HTR-8/SVneo (cell line): Measurements from ENCODE around the gene ZNF837.

Experiments used
- DNase-seq: peaks from one replicate; pipeline ENCODE4 v3.0.0; 2011; ENCODE audit warnings: low spot score, mixed read lengths; ENCODE audit not compliant: insufficient read length
- FAIRE-seq: peaks from 2 replicates; lab custom pipeline; 2011; peaks lifted over from hg19 to GRCh38; lab: Jason Lieb, UNC

The ZNF837 gene

DNA sequence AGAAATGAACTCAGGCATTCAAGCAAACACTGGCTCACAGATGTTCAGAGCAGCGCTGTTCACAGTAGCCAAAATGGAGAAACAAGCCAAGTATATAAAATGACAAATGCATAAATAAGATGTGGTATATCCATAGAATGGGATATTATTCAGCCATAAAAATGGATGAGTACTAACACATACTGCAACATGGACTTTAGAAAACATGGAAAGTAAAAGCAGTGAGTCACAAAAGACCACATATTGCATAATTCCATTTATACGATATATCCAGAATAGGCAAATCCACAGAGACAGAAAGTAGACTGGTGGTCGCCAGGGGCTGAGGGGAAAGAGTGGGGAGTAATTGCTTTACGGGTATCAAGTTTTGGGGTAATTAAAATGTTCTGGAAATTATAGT, 6.6 kb downstream of the ZNF837 start:
- no peak for DNase-seq
- FAIRE-seq = no peak

DNA sequence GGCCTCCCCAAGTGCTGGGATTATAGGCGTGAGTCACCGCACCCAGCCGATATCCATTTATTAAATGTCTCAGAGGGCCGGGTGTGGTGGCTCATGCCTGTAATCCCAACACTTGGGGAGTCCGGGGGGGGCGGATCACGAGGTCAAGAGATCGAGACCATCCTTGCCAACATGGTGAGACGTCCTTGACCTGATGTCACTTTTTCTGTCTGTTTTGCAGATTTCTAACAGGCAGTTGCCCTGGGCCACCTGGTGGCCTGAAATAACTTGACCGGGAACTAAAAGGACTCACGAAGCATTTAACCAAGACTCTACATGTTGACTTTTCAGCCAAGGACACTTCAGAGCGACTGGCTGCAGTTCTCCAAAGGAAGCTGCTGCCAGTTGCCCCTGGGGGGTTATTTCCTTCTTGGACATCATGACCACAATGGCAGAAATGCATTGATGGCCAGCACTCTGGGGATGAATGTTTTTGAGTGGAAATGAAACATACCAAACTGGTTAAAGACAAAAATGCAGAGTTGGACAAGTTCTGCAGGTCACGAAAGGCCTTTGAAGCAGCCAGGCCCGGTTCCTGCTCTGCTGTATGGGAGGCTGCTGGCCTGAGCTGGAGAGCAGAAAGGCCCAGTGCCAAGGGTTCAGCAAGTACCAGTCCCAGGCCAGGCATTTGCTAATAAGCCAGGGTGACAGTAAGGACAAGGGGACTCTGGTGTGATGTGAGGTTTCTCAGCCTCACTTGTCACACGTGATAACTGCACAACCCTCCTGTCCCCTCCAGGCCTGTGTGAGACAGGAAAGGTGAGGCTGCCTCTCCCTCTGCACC, 8.3 kb downstream of the ZNF837 start:
- DNase-seq (no peak), FAIRE-seq (no peak)

DNA sequence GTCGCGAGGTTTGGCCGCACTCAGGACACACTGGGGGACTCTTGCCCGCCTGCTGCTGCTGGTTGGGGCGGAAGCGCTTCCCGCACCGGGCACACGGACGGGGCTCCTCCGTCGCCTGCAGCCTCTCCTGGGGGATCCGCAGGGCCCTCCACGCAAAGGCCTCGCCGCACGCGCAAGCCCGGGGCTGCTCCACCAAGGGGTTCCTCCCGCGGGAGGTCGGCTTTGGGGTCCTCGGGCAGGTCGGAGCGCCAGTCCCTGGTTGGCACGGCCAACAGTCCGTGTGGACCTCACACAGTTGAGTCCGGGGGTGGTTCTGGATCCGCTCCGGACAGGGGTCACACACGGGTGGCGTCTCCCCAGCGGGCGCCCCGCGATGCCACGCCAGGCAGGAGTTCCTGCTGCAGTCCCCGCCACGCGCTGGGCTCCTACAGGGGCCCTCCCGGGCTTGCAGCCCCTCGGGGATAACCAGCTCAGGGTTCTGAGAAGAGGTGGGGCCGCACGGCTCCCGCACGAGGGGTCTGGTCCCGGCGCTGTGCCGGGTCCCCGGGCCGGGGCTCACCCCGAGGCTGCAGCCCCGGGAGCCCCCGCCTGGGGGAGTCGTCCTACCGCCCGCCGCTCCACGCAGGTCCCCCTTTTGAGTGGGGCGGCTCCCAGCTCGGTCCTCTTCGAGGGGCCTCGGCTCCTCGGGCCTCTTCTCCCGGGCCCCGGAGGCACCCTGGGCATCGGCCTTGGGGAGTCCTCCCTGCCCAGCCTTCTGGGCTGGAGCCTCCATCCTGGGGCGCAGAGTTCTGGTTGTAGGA, 12.1 kb downstream of the ZNF837 start:
- FAIRE-seq (no peak), DNase-seq (no peak)

DNA sequence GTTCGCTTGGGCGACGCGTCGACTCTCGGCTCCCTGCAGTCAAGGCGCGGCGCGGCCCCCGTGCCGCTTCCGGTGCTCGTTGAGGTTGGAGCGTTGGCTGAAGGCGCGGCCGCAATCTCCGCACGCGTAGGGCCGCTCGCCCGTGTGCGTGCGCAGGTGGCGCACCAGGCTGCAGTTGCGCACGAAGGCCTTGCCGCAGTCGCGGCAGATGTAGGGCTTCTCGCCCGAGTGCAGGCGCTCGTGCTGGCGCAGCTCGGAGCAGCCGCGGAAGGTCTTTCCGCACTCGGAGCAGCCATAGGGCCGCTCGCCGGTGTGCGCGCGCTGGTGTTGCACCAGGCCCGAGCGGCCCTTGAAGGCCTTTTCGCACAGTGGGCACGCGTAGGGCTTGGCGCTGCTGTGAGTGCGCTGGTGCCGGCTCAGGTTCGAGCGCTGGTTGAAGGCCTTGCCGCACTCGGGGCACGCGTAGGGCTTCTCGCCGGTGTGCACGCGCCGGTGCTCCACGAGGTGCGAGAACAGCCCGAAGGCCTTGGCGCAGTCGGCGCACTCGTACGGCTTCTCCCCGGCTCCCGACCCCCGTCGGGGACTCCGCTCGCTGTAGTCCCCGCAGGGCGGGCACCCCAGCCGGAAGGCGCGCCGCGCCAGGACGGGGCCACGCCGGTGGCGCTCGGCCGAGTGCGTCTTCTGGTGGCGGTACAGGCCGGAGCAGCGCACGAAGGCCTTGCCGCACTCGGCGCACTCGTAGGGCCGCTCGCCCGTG, 13.0 kb downstream of the ZNF837 start:
- no peak for DNase-seq
- no peak for FAIRE-seq

DNA sequence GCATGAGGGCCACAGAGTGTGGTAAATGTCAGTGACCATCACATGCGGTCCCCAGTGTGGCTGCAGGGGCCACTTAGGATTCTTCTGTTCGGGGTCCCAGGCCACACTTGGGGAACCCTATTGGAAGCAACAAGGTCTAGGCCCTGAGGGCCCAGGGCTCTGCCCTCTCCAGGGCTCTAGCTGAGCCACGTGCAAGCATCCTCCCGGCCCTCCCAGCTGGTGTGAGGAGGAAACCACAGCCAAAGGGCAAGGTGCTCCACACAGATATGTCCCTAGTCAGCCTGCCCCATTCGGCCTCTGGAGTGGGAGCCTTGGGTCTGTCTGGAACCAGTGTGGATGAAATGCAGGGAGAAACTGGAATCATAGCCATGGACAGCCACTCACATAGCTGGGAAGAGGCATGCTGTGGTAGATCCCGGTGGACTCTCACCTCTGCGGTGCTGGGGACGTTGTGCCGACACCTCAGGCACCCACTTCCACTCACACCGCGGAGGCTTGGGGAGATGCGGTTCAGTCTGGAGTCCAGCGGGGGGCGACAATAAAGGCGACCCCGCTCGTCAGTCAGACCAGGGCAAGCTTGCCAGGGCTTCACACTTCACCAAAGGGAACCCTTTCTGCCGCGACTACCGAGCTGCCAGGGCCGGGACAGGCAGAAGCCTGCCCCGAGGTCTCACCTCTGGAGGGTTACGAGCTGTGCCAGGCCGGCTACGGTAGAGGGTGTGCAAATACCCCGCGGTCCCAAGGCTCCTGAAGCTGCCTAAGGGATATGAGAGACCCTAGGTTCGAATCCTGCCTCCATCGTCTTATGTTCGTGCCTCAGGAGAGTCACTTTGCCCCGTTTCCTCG, 14.0 kb downstream of the ZNF837 start:
- DNase-seq (no peak), FAIRE-seq (no peak)

DNA sequence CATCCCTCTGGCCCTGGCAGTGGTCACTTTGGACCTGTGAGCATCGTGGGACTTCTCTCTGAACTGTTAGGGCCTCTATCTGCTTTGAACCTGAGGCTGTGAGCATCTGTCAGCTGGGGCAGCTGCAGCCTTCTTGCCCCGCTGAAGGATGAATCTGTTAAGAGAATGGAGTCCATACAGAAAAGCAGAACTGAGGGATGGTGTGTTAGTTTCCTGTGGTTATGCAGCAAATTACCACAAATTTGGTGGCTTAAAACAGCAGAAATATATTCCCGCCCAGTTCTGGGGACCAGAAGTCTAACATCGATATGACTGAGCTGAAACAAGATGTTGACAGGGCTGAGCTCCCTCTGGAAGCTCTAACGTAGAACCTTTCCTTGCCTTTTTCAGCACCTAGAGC, 16.7 kb downstream of the ZNF837 start:
- DNase-seq (no peak), FAIRE-seq (peak; percentile 33)

DNA sequence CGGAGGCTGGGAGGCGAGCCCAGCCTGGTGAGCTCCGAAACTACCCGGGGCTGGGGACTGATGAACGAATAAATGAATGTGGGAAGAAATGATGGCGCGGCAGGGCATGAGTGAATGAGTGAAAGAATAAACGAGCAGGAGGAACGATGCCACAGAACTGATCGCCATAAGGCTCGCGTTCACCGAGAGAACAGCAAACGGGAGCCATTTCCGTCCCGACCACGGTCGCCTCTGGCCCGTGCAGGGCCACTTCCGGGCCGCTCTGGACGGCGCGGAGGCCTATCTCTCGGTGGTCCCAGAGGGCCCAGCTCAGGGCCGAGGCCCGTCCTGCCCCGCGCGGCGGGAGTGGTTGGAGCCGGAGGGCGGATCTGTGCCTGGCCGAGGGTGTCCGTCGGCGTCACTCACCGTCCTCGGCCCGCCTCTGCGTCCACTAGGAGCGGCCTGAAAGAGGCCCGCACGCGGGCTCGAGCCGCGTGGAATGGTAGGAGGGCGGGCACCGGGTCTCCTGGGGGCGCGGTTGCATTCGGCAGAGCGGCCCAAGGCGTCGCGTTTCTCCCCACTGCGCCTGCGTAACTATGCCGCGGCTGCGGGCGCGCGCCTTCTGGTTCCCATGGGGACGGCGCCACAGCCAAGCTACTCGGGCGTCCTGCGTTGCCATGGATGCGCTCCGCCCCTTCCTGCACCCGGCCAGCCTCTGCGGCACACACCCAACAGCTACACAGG, 18.4 kb downstream of the ZNF837 start, which contains the start of gene ZNF497:
ZNF497 (minus strand) TSS at position 480 of the 723 bp plus-strand sequence. CDS start 5,116 bp downstream, outside the sequence.
- peak; percentile 97 for FAIRE-seq

DNA sequence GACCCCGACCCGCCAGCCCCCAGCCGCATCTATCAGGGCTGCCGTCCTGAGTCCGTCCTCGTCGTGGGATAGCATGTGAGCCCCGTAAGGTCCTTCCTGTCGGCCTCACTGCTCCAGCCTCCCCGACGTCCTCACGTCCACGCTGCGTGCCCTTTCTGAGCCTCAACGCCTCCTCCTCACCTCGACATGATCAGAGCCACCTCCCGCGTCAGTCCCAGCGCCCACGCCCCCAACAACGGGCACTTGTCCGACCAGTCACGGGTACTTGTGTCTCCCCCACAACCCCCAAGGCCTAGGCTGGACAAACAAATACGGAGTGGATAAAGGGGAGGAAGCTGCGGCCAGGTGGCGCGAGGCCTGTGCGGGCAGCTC, 18.9 kb downstream of the ZNF837 start:
- peak; percentile 20 for FAIRE-seq
- peak; percentile 47 for DNase-seq

More for the DNA sequence above, 18.4 kb downstream of the ZNF837 start, which contains the start of gene ZNF497:
- peak; percentile 96 for DNase-seq

DNA sequence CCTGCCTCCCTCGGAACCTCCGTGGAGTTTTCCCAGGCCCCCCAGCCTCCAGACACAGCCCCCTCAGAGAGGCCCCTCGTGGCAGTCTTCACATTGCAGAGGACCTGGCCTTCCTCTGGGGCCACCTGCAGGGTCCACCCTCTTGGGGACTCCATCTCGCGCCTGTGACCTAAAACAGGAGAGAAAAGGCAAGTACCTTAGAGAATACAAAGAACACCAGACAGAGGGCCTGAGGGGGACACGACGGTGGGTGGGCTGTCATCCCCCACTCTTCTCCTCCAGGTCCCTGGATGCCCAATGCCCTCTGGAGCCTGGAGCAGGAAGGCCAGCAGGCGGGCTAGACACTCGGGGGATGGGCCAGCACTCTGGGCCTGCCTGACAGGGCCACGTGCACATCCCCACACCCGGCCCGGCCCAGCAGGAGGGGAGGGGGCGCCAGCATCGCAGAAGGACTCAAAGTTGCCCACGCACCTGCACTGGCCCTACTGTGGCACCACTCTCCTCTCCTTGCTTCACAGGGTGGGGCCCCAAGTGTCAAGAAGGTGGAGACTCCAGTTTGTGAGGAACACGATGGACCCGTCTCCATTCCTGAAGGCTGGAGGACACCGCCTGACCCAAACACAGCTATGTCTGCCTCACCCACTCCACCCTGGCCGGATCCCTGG, 23.2 kb downstream of the ZNF837 start:
- DNase-seq (no peak), FAIRE-seq (no peak)

DNA sequence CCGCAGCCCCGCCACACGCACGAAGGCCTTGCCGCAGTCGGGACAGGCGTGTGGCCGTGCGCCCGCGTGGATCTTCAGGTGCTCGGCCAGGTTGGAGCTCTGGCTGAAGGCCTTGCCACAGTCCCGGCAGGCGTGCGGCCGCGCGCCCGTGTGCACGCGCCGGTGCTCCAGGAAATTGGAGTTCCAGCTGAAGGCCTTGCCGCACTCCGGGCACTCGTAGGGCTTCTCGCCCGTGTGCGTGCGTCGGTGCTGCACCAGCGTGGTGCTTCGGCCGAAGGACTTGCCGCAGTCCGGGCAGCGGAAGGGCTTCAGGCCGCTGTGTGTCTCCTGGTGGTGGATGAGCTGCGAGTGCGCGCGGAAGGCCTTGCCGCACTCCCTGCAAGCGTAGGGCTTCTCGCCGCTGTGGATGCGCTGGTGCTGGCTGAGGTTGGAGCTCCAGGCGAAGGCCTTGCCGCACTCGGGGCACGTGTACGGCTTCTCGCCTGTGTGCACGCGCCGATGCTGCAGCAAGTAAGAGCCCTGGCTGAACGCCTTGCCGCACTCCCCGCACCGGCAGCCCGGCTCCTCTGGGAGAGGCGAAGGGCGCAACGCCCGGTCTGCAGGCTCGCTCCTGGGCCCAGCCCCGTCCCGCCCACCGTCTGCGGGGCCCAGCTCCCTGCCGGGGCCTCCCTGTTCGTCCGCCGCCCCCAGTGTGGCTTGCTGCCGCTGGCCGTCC, 23.9 kb downstream of the ZNF837 start:
- DNase-seq (no peak), FAIRE-seq (no peak)

DNA sequence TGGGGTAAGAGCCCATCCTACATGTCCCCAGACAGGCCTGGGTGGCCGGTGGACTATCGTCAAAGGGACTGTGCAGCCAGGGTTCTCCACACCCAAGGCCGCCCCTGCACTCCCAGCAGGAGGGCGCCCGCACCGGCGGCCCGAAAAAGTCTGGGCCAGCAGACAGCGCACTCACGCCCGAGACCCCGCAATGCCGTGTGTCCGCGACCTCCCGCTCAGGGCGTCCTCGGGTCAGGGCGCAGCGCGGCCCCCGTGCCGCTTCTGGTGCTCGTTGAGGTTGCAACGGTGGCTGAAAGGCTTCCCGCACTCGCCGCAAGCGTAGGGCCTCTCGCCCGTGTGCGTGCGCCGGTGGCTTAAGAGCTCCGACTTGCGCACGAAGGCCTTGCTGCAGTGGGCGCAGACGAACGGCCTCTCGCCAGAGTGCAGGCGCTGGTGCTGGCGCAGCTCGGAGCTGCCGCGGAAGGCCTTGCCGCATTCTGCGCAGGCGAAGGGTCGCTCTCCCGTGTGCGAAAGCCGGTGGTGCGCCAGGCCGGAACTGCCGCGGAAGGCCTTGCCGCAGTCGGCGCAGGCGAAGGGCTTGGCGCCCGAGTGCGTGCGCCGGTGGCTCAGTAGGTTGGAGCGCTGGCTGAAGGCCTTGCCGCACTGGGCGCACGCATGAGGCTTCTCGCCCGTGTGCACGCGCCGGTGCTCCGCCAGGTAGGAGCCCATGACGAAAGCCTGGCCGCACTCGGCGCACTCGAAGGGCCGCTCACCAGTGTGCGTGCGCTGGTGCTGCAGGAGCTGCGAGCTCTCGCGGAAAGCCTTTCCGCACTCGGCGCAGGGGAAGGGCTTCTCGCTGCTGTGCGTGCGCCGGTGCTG, 24.7 kb downstream of the ZNF837 start:
- DNase-seq = no peak

DNA sequence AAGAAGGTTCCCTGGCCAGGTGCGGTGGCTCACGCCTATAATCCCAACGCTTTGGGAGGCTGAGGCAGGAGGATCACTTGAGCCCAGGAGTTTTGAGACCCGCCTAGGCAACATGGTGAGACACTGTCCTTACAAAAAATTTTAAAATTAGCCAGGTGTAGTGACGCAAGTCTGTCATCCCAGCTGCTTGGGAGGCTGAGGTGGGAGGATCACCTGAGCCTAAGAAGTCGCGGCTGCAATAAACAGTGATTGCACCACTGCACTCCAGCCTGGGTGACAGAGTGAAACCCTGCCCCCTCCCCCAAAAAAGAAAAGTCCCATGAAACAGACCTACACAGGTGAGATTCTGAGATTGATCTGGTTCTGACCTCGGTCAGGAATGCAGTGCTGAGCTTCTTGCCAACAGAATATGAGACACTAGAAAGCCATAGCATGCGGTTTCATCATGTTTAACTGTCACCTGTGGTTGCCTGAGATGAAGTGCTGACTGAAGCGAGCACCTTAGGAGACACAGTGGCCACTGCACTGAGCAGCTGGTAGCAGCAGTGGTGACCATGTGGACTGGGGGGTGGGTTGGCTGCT, 25.5 kb downstream of the ZNF837 start:
- DNase-seq = no peak
- FAIRE-seq = no peak

More for the DNA sequence above, 24.7 kb downstream of the ZNF837 start:
- no peak for FAIRE-seq

DNA sequence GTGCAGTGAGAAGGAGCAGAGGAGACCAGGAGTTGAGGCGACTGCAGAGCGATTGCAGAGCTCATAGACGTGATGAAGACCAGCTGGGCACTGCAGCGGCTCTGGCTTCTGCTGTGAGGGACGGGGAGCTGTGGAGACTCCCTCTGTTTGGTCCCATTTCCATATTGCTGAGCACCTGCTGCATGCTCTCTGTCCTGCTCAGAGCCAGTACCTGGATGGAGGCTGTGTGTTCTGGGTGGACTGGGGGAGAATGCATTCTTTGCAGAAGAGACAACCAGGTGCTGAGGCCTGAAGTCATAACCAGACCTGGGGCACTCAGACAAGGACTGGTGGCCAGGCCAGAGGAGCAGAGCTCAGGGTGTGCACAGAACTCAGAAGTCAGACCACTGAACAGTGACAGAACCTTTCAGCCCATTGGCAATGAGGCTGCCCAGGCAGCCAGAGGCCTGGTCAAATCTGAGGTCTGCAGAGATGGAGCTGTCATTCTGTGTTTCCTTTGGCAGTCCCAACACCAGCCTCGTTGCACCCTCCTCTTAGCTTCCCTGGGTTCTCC, 26.3 kb downstream of the ZNF837 start:
- FAIRE-seq (no peak), DNase-seq (no peak)

DNA sequence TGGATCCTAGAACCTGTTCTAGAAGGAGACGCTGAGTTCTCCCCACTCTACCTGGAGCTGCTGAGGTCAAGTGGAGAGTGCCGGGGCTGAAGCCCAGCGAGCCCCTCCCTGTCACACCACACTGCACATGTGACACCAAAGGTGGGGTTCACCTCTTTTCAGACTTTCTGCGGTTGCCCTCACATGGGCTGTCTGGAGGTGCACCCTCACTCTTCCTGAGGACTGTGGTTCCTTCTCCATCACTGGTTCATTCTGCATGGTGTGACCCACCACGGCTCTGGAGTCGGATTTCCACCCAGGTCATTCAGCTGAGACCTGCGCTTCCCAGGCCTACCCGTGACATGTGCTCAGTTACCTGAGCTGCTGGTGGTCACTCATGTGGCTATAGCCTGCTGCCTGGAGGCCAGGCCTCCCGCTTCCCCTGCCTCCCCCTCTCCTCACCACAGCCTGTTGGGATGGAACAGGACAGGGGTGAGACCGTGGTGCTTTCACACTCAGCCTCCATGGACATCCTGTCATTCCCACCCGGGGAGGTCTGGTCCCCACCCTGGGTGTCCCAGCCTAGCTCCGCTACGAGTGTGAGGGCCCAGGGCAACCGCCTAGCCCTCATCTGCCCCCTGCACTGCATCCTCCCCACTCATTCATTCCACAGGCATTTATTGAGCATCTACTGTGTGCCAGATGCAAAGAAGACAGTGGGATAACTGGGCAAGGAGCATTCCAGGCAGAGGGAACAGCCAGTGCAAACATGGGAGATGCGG, 26.9 kb downstream of the ZNF837 start:
- FAIRE-seq (no peak), DNase-seq (no peak)

DNA sequence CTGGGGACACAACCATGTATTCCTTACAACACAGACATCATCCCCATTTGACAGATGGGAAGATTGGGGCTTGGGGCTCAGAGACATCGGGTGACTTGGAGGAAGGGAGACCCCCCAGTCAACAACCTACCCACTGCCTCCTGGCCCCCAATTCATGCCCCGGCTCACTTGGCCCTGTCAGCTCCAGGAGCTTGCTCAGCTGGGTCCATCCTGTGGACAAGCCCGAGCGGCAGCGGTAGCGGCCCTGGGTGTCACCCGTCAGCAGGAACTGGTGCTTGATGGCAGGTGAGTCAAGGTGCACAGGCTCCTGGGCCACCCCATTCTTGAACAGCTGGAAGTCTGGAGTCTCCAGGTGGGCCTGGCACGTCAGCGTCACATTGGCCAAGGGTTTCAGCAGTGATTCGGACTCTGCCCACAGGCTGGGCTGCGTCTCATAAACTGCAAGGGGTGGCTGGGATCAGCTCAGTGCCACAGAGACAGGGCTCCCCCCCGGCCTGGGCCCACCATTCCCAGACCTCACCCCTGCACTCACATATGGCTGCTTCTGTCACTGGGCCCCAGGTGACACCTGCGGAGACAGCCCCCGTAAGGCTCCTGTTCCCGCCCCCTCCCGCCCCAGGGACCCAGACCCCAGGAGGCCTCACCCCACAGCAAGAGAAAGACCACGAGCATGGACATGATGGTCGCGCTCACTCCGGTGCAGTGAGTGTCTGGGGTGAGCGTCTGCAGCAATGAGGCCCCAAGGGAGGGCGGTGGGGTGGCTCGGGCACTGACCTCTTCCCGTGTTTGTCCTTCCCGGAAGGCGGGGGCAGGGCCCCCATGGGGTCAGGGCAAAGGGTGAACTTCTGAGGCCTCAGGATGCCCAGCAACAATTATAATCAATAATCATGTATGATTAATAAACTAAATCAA, 27.8 kb downstream of the ZNF837 start, which contains the start of gene A1BG:
A1BG (minus strand) TSS at position 733 of the 912 bp plus-strand sequence; CDS start at position 678, 55 bp downstream.
- no peak for DNase-seq
- no peak for FAIRE-seq
